HG03439 (cell line): Measurements from ENCODE around the gene SLC35B1.
A peak's percentile ranks its signal among the peaks of the same experiment; 100 is the strongest.

Experiments used
- ATAC-seq: cut with Tn5 transposase; IDR thresholded peaks from one replicate; pipeline ENCODE4 v1.9.1; 2021; ENCODE audit warnings: mild to moderate bottlenecking, moderate library complexity; ENCODE audit not compliant: unreplicated experiment

Gene SLC35B1

DNA sequence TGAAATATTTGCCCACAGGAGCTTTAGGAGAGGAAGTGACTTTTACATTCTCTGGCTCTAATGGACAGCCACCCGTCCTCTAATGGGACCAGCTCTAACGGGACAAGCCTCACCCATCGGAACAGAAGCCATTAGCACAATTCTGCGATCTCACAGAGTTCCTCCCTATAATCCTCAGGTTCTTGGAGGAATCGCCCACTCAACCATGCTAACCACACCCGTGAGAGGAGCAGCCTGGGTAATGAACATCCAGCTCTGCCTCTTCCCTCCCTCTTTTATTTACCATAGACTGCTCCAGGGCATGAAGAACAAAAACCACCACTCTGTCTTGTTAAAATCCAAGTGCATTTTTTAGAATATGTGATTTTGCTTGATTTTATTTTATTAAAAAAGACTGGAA is 6.8 kb downstream of the SLC35B1 start:
- ATAC-seq: no peak

DNA sequence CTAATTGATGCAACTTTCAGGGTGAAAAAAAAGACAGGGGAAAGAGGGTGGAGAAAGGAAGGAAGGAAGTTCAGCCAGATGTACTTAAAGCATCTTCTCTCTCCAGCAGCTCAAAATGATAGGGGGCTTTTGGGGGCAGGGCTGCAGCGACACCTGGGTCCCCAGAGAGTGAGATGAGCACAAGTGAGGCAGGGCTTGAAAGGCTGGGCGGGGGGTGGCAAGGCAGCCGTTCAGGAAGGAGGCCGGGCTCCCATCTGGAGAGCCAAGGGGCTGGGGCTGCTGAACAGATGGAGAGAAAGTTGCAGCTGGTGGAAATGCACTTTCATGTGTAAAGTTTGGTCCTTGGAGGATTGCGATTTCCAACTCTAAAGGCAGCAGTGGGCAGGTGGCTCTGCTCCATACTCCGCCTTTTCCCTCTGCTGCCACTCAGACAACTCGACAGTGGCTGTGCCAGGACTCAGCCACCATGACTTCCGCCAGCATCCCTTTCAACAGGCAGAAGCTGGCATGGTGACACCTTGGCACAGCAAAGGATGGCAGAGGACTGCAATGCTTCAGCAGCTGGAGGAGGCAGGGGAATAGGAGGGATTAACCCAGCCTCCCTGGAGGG is 7.7 kb downstream of the SLC35B1 start:
- no peak for ATAC-seq

DNA sequence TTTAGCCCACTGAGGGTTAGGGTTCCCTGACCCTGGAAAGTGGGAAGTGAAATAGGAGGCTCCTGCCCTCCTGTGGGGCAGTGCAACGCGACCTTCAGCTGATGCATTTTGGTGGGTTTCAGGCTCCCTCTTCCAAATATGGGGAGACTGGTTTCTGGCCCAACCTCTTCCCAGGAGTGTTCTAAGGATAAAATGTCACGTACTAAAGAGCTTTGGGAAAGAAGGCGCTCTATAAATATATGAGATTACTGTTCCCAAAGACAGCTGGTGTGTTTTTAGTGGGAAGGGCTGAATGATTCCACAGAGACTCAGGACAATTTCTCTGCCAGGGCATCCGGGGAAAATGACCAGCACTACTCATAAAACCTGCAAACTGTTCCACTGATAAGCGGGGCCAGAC is 9.8 kb downstream of the SLC35B1 start:
- ATAC-seq: no peak

DNA sequence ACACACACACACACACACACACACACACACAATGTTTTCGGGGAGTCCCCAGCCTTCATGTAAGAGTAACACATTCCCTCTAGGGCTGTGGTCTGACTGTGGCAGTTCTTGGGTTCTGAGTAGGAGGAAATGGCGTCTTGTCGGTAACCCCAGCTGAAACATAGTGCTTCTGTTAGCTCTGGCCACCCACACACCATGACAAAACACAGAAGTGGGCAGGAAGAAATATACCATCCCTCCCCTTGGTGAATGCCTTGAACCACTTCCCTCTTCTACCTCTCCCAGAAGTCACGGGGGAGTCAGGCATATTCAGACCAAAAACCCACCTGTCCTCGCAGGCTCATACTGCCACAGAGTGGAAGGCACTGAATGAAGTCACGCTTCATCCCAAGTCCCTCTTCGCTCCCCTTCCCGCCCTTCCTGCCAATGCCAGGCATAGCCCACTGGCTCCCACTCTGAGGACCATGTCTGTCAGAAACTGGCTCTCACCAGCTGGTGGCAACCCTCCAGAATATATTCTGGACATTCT is 11.5 kb downstream of the SLC35B1 start:
- ATAC-seq: peak; percentile 41

DNA sequence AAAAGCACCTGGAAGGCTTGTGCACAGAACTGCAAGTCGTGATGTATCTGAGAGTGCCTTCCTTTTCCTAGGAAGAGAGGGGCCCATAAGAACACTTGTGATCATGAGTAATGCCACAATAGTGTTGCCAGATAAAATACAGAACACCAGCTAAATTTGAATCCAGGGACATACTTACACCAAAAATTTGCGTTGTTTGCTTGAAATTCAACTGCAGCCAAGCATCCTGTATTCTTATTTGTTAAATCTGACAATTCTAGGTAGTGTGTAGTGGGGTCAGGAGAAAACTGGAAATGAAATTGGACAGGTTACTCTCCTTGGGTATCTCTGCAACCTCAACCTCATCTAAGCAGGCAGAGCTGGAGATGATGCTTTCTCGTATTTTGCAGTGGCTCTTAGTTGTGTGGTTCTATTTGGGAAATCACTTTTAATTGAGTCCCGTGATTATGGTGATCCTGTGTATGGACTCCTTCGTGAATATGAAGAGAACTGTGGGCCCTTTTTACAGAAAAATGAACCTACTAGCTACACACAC is 12.0 kb downstream of the SLC35B1 start:
- ATAC-seq: no peak

DNA sequence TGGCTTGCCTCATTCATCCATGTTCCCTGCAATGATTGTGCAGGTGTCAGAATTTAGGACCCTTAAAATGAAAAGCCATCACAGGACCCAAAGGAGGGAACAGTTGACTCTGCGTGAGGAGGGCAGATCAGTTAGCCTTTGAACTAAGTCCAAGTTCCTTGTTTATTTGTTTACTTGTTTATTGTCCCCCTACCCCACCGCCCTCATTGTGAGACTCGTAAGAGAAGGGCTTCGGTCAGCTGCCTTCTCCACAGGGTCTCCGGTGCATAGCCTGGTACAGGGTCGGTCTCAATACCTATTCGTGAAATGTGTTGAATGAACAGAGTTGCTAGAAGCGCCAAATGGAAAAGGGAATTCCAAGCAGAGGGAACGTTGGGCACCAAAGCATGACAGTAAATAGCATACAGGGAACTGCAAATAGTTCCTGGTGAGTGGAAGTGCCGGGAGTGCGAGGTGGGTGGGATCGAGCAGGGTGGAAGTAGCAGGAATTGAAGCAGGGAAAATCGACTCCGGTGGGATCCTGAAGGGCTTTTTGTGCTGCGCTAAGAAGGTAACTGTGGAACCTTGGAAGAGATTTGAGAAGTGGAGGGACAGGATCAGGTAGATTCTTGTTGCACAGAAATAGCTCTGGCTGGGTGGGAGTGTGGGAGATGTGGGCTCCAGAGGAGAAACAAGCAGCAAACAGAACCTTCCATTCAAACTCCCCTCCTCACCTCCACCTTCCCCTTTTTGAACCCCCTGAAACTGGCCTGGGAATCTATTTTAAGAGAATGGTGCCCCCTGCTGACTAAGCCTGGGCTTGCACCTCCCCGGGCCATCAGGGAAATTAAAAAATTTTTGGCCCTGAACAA is 12.7 kb downstream of the SLC35B1 start:
- ATAC-seq: no peak

DNA sequence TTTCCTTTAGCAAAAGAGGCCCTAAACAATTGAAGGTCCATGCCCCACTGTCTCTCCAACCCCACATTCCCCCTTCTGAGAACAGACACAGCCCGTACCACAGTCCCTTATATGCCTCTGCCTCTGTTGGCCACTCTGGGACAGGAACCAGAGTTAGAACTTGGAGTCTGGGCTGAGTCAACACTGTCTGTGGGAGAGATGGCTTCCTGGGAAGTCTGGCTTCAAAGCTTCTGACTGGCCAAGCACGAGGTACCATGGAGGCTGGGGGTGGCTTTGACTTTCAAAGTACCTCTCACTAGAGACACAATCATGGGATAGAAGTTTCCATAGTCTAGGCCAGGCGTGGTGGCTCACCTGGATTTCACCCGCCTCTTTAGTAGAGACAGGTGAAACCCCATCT is 15.0 kb downstream of the SLC35B1 start:
- no peak for ATAC-seq

DNA sequence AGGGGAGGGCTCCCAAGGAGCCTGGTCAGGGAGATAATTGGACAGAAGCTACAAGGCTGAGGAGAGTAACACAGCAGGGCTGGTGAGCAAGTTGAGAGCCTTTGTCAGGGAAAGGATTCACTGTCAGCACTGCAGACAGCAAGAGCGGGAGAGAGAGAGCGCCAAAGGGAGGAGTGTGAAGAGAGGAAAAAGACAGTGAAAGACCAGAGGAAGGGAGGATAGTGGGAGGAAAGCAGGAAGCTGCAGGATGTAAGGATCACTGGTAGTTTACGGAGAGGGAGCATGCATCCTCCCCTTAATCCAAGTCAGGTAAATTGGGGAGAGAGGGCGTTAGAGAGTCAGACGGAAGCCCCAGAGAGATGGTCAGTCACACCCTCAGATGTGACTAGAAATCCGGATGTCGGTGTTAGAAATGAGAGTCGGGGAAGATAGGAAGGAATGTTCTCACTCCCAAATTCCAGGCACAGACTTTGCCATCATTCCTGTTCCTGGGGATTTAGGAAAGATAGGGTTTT is 16.0 kb downstream of the SLC35B1 start:
- ATAC-seq: no peak

DNA sequence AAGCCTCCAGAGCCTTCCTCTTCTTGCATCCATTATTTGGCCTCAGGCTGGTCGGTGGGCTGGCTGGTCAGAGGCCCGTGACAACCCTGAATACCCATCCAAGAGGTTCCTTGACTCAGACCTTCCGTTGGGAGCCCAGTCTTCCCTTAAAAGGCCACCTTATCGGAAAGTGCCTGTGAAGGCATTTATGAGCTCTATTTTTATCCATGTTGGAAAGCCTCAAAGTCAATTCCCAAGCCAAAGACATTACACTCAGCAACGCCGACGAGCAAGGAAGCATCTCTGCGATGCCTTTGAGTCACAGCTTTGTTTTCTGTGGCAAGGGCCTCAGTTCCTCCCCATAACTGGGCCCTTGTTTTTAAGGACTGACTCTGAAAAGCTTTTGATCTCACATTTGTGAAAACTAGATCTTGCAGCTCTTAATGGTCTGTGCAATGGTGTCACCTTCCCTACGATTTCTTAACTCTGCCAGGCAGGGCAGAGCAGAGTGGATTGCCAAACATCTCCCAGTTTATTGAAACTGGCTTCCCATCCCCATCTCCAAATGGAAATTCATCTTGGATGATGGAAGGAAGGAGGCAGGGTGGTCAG is 16.6 kb downstream of the SLC35B1 start:
- ATAC-seq: no peak

DNA sequence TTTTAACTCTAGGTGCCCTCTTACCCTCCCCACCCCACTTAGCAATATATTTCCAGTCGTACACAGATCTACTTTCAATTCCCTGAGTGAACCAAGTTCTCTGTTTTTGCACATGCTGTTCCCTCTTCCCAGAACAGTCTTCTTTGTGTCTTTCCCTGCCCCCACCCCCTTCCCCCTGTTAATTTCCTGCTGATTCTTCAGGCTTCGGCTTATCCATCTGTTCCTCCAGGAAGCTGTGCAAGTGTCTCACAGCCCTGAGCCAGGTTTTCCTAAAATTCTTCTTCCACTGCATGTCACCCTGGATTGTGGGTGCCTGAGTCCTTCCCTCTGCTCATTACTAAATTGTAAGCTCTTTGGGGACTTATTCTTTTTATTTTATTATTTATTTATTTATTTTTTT is 17.5 kb downstream of the SLC35B1 start:
- no peak for ATAC-seq

DNA sequence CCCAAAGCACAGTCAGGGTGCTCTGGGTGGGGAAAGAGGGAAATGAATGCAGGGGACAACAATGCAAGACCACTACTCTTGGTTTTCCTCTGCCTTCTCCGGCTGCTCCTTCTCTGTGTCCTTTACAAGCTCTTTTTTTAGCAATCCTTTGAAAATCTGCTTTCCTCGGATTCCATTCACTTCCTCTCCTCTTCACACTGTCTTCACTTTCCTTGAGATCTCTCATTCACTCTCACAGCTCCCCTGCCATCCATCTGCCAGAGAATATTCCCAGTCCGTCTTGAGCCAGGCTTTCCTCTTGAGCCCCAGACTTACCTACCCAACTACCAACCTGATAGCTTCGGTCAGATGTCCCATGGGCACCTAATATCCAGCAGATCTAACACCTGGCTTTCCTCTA is 18.9 kb downstream of the SLC35B1 start:
- no peak for ATAC-seq

DNA sequence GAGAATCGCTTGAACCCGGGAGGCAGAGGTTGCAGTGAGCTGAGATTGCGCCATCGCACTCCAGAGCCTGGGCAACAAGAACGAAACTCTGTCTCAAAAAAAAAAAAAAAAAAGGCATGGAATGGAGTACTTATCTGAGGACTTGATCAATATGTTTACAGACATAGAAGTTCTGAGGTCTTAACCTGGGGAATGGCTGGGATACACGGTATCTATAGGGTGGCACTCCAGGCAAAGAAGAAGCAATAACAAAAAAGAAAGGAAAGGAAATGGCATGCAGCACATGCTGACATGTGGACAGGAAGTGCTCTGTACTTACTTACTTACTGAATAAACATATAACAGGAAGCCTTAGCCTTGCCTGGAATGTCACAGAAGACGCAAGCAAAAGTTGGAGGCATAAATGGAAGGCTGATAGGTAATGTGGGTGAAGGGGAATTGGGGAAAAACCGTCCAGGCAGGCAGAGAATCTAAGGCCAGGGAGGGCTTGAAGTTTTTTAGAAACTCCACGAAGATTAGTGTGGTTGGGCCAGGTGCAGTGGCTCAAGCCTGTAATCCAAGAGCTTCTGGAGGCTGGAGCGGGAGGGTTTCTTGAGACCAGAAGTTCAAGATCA is 19.8 kb downstream of the SLC35B1 start:
- ATAC-seq: no peak

DNA sequence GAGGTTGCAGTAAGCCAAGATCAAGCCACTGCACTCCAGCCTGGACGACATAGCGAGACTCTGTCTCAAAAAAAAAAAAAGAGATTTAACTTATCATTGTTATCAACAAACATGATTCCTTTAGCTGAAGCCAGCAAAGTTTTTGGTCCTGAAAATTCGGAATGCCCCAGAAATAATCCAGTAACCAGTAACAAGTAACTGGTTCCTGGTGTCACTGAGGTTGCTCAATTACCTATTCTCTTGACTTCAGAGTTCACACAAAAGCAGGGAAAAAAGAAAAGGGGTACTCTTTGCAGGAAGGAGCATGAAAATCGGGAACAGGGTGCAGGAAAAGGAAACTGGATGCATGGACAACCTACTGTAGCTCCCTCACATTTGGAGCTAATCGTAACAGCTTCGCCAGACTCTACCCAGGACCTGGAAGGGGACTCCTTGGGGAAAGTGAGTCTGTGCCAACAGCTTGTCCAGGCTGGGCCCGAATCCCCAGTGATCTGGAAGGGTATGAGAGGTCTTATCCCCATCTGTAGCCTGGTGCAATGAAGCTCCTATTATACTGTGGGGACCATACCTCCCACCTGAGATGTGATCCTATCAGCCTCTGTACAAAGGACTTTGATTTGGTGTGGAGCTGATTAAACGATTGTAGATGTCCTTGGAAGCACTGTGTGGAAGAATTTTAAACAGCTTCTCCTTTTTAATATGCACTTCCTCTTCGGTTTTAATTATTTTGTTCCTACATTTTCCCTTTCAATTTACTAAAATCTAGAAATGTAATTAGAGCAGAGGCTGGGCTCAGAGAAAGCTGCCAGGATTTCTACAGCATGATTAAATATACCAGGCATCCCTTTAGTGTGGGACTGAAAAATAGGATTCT is 26.4 kb downstream of the SLC35B1 start:
- ATAC-seq: no peak

DNA sequence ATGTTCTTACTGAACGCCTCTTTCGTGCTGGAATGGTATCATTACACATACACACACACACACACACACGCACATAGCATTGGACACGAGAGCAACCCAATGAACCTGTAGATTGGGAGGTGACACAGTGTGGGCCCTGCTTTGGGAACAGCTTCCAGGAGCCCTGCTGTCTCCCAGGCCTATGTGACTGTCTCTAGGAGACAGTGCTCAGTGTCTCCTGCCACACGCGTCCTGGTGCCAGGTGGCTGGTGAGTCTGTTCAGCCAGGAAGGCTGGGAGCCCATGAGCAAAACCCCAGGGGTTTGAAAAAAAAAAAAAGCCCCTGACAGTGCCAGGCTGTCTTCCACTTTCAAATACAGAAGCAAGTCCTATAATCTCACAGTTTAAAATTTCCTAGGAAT is 27.4 kb downstream of the SLC35B1 start:
- no peak for ATAC-seq

DNA sequence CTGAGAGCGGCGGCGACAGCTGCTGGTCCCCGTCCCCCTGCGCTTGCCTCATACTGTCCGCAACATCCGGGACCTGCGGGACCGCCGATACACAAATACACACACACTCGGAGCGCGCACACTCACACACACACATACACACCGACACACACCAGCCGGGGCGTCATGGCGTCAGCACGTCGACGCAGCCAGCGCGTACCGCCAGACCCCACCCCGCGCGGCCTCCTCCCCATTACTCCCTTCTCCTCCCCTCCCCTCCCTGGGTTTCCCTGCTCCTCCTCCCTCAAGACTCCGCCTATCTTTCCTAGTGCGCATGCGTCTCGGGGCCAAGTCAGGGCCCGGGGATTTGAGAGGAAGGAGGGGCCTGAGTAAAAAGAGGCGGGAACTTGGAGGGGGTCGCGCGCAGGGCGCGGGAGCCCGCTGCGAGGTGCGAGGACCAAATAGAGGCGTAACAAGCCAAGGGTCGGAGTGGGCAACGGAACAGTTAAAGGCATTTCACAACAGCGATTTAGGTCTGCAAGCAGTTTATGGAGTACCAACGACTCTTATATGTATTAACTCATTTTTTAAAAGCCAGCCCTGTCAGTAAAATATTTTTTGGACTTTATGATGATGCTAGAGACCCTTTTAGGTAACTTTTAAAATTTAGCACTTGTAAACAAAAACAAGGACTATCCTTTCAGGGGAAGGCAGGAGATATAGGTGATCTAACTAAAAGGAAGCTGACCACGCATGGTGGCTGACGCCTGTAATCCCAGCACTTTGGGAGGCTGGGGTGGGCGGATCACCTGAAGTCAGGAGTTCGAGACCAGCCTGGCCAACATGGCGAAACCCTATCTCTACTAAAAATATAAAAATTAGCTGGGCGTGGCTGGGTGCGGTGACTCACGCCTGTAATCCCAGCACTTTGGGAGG is 29.6 kb downstream of the SLC35B1 start, which contains the start of gene SPOP:
TSS of gene SPOP (minus strand) at position 165 of the 915 bp plus-strand sequence. CDS start 55,287 bp downstream, outside the sequence.
- peak; percentile 84 for ATAC-seq

DNA sequence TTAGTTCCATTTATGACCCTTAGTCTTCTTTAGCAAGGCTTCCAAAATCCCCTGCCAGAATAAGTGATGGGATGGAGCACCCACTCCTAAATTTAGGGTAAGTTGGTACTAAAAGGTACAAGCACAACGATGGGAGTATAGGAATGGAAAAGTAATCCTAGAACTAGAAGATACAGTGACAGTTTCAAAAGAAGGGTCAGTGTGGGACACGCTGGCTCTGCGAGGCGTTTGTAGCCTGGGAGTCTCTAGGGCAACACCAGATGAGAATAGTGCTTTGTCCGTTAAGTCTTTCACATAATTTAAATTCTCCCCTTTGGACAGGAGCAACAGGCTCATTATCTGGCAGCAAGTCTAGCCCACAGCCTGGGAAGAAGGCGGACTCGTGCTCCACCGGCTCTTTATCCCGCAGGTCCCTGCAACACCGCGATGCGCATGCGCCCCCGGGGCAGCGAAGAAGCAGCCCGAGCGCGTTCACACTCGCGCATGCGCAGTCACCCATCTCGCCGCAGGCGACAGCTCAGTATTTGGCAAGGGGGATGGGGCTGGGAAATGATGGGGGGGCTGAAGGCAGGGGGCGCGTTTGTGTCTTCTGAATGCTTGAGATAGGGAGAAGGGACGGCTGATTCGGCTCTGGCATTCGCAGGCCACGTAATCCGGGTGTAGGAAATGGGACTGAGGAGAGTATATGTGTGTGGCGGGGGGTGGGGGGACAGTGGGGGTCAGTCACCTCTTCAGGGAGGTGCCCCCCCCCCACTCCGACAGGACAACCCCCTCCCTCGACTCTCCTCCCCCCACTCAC is 30.4 kb downstream of the SLC35B1 start:
- peak; percentile 52 for ATAC-seq

DNA sequence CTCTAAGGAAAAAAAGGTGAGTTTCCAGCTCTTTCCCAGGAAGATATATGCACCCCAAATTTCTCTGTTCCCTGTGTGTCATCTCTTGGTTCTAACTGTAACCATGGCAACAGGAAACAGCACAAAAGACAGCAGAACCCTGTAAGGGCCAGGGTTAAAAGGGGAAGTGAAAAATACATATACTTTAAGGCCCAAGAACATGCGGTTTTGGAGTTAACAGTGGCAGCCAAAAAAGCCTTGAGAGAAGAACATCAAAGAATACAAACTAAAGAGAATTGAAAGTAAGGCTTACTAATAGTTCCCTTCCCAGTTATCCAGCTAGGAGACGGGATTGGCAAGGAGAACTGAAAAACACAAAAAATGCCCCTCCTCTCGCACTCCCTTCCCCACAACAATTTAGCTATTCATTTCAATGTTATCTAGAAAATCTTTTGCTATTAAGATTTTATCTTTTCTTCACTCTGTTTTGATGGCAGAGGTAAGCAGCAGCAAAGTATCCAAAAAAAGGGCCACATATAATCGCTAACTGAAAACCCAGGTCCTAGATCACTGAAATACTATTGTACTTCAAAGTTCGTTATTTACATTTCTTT is 31.4 kb downstream of the SLC35B1 start:
- peak; percentile 53 for ATAC-seq

DNA sequence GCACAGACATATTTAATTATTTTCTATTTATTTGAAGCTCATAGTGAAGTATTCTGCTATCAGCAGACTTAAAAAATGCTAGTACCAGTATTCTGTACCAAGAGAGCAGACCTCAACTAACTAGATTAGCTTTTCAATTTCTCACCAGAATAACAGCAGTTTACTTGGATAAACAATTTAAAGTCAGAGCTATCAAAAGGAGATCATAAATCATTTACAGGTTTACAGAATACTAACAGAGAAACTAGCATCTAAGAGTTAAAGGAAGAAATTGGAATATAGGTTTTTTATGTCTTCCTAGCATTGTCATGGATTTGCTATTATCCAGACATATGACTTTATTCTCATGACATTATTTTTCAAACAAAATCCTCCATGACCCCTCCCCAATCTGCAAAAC is 33.3 kb downstream of the SLC35B1 start:
- ATAC-seq: no peak
